ENCODE data around the gene ELF5. TPM values are rescaled to one million over a fixed set of nuclear protein-coding genes. Genes with fewer than 3 reads are reported as not detected.

Gene ELF5
- total RNA-seq, 1 donor from 2014 or later, result 2.2 TPM

DNA sequence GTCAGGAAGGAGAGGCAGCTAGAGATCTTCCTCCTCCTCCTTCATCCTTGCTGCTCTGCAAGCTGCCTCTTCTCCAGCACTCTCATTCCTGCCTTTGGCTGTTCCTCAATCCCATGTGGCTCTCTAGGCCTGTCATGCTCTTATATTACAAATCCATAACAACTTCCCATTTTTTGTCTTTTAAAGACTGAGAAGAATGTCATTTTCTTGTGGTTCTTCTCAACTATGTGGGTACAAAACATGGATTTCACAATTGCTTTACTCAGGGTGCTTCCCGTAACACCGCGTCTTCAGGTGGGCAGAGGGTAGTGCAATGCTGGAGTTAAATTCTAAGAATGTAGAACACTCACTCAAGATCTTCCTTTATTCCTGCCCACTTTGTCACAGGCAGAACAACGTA is 81.6 kb downstream of the ELF5 start:
- no peak overlapping the region for H3K4me3 Mint-ChIP-seq
- peaks cover 3% of the 10 kb centered on the region for H3K27me3 Mint-ChIP-seq (ENCODE audit: low read depth)
- H3K27ac Mint-ChIP-seq, result no peak overlapping the region
- no peak for DNase-seq (ENCODE audit: low spot score in 2 of 2, unreplicated experiment in 2 of 2)
- H3K4me1 Mint-ChIP-seq, result peaks cover 4% of the 10 kb centered on the region
- no peaks in the 10 kb centered on the region for H3K9me3 Mint-ChIP-seq
- H3K36me3 Mint-ChIP-seq, result no peaks in the 10 kb centered on the region
- TF ChIP-seq, protein P1, sequence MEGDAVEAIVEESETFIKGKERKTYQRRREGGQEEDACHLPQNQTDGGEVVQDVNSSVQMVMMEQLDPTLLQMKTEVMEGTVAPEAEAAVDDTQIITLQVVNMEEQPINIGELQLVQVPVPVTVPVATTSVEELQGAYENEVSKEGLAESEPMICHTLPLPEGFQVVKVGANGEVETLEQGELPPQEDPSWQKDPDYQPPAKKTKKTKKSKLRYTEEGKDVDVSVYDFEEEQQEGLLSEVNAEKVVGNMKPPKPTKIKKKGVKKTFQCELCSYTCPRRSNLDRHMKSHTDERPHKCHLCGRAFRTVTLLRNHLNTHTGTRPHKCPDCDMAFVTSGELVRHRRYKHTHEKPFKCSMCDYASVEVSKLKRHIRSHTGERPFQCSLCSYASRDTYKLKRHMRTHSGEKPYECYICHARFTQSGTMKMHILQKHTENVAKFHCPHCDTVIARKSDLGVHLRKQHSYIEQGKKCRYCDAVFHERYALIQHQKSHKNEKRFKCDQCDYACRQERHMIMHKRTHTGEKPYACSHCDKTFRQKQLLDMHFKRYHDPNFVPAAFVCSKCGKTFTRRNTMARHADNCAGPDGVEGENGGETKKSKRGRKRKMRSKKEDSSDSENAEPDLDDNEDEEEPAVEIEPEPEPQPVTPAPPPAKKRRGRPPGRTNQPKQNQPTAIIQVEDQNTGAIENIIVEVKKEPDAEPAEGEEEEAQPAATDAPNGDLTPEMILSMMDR (IDR thresholded peaks at IDR 0.05; ENCODE audit: unreplicated experiment), result no peak

Other genes starting within 250 kb of the ELF5 start
- gene ABTB2, start 155.8 kb downstream of the ELF5 start, total RNA-seq, result 2.6 to 3.1 TPM (median 2.7 TPM) in 3 replicates
- 29.2 to 34.4 TPM (median 30.5 TPM) in 3 replicates for gene CAT, start 74.9 kb downstream of the ELF5 start, total RNA-seq
- gene EHF, start 107.3 kb upstream of the ELF5 start, total RNA-seq, result 1.0 to 1.3 TPM (median 1.2 TPM) in 3 replicates

All from mesothelial cell of epicardium (in vitro differentiated cells).